Measurements from ENCODE around the gene EZH1. TPM values are rescaled to one million over a fixed set of nuclear protein-coding genes. Genes with fewer than 3 reads are reported as not detected.
A peak's percentile ranks its signal among the peaks of the same experiment; 100 is the strongest.

EZH1 gene
- 9.8 and 11.3 TPM in 2 replicates for total RNA-seq

DNA sequence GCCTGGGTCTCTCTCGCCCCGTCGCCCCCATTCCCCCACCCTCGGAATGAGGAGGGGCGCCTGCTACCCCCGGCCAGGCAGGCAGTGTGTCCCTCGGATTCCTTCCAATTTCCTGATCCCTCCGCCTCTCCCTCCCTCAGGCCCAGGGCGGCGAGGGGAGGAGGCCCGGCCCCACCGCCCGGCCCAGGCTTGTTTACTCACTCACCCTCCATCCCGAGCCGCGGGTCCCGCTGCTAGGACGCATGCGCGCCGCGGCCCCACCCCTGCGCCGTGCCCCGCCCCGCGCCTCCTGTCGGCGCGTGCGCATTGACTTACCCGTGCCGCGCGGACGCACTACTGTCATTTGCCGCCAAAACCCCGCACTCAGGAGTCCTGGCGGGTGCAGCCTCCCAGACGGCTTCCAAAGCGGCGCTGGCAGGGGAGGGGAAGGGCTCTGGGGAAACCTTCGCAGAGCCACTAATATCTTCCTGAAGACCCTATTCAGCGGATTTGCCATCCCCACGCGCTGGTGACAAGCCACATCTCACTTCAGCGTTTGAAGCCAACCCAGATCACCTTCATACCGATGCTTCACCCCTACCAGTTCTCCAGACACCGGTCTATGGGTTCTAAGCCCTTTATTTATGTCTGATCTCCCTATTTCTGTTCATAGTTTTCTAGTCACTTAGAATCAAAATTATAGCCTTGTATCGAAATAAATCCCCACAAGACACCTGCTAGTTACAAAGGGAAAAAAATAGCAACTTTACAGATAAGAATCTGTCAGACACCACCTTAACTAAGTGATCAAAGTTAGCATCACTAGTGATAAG lies at the start of gene EZH1:
TSS of gene EZH1 (minus strand) at position 235 of the 812 bp plus-strand sequence. CDS start 16,099 bp downstream, outside the sequence.
- DNase-seq (ENCODE audit: low read depth in 2 of 2) = peak; percentile 72 to 92

DNA sequence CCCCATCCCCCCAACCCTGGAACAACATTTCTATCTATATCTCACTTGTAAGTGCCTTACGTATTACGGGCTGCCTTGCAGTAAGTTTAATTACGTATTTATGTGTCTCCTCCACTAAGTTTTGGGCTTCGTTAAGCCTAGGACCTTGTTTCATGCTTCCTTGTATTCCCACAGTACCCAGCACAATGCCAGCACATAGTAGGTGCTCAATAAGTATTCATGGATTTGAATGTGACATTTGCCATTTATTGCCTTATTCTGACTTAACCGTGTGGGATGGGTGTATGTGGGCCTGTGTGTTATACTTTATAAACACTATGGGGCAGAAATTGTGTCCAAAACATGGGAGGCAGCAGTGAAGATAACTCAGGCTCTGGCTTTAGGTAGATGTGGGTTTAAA lies 47.7 kb upstream of the EZH1 start:
- DNase-seq (ENCODE audit: low read depth in 2 of 2) = no peak

DNA sequence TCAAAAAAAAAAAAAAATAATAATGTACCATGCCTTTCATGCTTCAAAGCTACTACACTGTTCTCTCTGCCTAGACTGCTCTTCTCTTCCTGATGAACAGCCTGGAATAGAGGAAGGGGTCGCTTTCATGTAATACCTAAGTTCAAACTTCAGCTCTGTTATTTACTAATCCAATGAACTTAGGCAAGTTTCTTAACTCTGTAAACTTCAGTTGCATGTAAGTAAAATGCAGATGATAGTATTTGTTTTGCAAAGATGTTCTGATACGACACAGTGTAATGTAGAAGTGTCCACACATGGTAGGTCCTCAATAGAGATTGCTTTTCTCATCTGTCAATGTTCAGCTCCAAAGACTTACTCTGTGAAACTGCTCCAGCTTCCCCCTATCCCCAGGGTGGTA lies 47.1 kb upstream of the EZH1 start:
- no peak for DNase-seq (ENCODE audit: low read depth in 2 of 2)

DNA sequence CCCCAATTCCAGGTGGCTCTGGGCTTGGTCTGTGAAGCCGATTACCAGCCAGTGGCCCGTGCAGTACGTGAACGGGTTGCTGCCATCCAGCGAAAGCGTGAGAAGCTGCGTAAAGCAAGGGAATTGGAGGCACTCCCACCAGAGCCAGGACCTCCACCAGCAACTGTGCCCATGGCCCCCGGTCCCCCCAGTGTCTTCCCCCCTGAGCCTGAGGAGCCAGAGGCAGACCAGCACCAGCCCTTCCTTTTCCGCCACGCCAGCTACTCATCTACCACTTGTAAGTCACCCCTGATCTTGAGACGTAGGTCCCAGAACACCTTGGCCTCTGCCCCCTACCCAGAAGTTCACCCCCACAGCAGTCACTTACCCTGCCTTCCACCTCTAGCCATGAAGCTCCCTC lies 42.4 kb upstream of the EZH1 start:
- DNase-seq (ENCODE audit: low read depth in 2 of 2) = no peak

DNA sequence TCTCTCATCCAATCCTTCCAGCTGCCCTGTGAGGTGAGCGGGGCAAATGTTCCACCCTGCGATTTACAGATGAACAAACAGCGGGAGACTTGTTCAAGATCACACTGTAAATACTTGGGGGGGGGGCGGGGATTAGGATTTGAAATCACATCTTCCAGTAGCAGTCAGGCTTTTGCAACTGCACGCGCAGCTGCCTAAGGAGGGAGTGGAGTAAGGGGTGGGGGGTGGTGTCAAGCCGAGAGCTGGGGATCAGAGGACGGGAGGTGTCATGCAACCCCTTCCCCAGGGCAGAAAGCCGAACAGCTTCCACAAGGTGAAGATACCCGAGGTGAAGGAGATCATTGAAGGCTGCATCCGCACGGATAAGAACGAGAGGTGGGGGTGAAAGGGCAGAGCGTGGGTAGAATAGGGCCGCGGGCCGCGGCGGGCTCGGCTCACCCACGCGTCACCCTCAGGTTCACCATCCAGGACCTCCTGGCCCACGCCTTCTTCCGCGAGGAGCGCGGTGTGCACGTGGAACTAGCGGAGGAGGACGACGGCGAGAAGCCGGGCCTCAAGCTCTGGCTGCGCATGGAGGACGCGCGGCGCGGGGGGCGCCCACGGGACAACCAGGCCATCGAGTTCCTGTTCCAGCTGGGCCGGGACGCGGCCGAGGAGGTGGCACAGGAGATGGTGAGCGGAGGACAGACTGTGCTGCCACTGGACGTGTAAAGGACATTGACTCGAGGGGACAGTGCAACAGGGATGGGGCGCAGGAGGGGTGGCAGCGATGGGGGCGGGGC lies 40.2 kb upstream of the EZH1 start:
- DNase-seq (ENCODE audit: low read depth in 2 of 2) = no peak

DNA sequence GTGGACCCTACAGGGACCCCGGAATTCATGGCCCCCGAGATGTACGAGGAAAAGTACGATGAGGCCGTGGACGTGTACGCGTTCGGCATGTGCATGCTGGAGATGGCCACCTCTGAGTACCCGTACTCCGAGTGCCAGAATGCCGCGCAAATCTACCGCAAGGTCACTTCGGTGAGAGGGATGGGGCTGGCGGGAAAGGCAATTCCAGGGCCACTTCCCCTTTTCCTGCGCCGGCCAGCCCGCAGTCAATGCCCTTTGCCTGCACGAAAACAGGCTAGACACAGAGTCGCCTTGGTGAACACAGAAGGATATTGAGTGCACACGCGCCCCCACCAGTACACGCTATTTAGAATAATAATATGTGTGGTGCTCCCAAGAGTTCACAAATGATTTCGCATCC lies 39.6 kb upstream of the EZH1 start:
- DNase-seq (ENCODE audit: low read depth in 2 of 2) = peak in 1 of 2 donors; percentile 43

DNA sequence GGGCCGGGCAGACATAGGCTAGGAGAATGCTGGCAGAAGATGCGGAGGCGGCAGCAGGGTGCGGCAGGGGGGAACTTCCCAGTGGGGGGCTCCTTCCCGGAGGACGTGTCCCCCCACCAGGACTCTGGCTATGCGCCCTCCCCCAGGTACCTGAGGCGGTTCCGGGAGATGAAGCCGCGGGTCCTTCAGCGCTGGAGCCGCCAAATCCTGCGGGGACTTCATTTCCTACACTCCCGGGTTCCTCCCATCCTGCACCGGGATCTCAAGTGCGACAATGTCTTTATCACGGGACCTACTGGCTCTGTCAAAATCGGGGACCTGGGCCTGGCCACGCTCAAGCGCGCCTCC lies 38.9 kb upstream of the EZH1 start:
- no peak for DNase-seq (ENCODE audit: low read depth in 2 of 2)

DNA sequence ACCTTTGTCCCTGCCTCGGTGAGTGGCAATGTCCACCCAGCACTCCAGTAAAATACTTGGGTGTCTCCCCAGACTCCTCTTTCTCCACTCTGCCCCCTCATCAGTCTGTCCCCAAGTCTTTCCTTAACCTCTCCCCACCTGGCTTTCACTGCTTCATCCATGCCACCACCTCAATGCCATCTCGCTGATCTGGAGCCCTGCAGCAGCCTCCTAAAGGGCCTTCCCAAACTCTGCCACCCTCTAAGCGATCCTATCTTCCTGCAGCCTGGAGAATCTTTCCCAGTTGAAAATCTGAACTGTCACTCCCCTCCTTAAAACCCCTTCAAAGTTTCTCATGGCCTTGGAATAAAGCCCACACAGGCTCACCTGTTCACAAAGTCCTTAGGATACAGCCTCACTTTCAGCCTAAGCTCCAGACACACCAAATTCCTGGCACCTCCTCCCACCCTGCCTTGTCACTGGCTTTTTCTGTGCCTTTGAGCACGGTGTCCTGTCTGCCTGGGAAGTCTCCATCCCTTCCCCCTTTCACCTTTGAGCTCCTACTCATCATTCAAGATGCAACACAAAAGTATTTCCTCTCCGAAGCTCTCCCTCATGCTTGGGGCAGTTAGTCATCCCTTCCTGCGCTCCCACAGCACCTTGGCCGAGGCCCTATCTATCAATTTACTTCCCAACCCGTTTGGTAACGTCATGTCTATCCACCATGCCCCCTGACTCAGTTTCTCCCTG lies 38.4 kb upstream of the EZH1 start:
- peak in 1 of 2 donors; percentile 73 for DNase-seq (ENCODE audit: low read depth in 2 of 2)

DNA sequence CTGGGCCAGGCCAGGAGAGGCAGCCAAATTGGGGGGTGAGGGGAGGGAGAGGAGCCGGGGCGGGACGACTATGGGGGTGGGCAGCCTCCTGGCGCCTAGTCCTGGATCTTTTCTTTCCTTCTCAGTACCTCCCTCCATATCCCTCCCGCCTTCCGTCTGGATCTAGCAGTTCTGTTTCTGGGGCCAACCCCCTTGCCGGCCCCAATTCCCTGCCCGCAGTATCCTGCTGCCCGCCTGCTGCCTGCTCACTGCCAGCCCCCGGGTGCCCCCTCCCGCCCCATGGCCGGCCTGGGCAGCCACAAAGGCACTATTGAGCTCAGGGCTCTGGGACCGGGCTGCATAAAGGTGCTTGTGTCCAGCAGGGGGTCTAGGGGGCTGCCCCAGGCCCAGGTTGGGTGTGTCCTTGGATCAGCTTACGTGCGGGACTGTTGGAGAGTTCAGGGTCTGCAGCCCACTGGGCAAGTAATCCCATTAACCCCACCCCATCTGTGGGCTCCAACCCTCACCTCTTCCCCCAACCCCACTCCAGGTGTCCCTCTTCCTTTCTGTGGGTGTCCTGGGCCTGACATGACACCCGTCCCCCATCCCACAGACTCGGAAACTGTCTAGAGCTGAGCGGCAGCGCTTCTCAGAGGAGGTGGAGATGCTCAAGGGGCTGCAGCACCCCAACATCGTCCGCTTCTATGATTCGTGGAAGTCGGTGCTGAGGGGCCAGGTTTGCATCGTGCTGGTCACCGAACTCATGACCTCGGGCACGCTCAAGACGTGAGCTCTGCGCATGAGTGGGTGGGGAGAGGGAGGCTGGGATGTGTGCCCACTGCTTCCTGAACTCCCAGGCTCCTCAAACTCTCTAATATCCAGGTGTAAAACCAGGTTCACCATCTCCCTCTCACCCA lies 37.6 kb upstream of the EZH1 start:
- DNase-seq (ENCODE audit: low read depth in 2 of 2) = peak in 1 of 2 donors; percentile 9

DNA sequence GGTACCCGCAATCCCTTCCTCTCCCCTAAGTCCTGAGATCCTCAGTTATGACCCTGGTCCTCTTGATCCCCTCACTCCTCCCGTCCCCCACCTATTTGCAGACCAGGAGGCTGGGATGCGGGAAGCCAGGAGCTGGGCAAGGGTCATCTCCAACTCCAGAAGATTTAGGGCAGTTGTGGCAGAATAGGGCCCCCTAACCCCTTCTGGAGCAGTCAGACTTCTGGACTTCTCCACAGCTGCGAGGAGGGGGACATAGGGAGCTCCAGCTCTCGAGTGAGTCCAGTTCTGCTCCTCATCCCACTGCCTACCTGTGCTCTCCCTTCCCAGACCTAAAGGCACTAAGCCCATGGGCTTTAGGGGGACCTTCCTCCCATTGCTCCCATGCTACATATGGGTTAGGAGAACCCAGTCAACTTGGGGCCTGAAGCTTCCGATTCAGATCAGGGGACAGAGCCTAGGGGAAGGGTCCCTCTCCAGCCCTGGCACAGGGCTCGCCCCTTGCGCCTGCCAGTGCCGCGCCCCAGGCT lies 36.9 kb upstream of the EZH1 start:
- peak in 1 of 2 donors; percentile 7 for DNase-seq (ENCODE audit: low read depth in 2 of 2)

DNA sequence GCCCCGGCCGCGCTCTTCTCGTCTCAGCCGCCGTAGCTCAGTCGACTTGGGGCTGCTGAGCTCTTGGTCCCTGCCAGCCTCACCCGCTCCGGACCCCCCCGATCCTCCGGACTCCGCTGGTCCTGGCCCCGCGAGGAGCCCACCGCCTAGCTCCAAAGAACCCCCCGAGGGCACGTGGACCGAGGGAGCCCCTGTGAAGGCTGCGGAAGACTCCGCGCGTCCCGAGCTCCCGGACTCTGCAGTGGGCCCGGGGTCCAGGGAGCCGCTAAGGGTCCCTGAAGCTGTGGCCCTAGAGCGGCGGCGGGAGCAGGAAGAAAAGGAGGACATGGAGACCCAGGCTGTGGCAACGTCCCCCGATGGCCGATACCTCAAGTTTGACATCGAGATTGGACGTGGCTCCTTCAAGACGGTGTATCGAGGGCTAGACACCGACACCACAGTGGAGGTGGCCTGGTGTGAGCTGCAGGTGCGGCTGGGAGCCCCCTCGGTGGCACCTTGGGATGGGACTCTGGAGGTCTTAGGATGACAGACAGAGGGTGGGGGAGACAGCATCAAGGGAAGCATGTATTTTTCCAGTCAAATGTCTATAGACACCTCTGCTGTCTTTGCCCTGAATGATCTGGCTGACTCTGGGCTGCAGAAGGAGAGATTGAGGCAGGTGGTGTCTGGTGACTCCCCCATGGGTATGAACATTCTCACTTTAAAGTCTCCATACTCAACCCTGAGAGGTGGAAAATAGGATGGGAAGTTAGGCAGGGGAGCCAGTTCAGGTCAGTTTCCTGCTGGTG lies 36.2 kb upstream of the EZH1 start:
- DNase-seq (ENCODE audit: low read depth in 2 of 2) = no peak

DNA sequence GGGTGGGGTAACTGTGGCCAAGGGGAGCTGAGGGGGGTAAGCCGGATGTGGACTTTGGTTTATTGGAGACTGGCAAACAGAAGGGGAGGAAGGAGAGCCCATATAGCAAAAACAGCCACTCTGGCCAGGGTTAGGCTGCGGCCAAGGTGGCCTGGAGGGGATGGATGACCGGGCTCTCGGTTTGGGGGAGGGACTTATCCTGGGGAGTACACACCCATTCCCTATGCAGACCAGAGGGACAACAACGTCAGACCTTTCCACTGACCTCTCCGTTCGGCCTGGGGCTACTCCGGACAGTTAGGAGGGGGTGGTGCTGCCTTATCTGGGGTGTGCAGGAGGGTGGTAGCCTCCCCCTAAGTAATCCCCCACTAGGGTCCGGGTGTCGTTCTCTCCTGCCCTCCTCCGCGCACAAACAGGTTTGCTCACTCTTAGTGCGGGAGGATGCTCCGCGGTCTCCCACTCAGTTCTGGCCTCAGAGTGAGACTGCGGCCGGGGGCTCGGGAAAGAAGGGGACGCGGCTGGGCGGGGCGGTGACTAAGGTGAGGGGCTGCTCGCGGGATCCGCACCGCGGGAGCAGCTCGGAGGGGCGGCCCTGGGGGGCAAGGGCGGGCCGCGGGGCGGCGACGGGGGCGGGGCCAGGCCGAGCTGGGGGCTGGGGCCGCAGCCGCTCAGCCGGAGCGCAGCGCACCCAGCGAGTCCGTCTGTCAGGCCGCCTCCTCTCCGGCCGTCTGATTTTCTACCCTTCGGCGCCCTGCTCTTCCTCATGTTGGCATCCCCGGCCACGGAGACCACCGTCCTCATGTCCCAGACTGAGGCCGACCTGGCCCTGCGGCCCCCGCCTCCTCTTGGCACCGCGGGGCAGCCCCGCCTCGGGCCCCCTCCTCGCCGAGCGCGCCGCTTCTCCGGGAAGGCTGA lies 35.4 kb upstream of the EZH1 start, which contains the start of gene WNK4:
TSS of gene WNK4 (plus strand) at position 675 of the 915 bp plus-strand sequence. CDS start at position 764, 89 bp downstream.
- DNase-seq (ENCODE audit: low read depth in 2 of 2) = peak in 1 of 2 donors; percentile 61

DNA sequence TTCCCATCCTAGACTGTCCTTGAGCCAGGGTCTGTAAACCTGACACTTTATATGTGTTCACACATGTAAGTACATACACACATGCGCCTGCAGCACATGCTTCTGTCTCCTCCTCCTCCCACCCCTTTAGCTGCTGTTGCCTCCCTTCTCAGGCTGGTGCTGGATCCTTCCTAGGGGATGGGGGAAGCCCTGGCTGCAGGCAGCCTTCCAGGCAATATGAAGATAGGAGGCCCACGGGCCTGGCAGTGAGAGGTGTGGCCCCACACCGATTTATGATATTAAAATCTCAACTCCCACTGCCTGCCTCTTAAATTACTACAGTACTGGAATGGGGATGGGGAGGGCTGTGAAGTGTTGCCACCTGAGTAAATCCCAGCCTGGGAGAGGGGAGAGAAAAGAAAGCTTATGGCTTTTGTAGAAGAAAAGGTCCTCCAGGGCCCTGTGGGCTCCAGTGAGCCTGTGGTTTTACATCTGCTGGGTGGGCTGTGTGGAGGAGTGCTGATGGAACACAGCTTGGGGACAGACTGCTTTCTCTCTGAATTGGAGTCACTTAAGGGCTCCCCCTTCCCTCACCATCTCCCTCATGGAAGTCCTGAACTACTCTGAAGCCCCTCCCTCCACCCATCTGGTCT lies 34.6 kb upstream of the EZH1 start:
- DNase-seq (ENCODE audit: low read depth in 2 of 2) = no peak

DNA sequence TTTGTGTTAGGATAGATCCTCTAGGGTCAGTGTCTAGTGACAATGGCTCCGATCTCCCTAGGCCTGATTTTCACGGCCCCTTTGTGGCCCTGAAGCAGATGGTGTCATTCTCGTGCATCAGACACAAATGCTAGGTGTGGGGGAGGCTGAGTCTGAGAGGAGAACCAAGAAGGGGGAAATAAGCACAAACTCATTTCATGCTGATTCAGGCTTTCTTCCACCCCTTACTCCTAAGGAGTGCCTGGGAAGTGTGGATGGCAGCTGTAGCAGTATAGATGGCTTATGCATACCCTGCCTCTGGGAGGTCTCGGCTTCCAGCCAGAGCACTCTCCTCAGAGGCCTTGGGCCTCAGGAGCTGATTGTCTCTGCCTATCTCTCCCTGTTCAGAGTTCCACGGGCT lies 33.7 kb upstream of the EZH1 start:
- DNase-seq (ENCODE audit: low read depth in 2 of 2) = no peak

DNA sequence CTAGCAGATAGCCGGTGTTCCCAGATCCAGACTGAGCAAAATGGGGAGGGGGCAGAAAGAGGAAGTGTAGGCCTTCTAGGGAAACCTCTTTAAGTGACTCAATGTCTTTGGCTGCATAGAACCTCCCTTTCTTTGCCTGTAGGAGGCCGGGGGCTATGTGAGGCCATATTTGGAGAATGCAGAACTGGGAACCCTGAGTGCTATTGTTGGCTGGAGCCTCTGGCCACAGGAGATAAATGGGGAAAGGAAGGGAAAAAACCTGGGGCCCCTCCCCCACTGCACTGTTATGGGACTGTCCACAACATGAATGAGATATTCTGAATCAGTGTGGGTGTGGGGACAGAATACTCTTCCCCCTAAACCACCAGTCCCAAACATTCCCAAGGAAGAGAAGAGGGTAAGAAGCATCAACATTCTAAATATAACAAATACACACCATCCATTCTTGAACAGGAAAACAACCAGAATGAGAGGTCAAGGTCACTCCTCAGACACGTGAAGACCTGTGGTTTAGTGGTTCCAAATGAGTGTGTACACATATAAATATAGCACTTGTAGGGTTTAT lies 30.8 kb upstream of the EZH1 start:
- peak in 1 of 2 donors; percentile 74 for DNase-seq (ENCODE audit: low read depth in 2 of 2)

DNA sequence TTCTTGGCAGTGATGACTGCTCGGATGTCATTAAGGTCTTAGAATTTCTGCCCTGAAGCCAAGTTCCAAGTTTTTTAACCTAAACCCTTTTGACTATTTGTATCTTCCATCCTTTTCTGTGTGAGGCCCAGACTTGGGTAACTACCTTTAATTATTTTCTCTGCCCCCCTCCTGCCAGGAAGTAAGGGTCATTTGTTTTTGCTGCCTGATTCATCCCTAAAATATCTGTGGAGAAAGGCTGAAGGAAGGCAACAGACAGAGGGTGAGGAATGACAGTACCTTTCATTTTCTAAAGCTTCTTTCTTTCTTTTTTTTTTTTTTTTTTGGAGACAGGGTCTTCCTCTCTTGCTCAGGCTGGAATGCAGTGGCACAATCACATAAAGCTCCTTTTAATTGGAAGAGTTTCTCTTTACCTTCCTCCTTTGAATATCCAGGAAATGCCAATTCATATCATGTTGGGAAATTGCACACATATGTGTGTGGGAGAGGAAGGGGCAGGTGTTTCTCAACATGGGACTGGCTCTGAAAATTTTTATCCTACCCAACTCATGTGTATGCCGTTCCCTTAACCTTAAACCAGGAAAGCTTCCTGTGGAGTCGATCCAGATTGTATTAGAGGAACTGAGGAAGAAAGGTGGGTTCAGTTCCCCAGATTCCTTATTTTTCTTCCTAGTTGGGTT lies 29.4 kb upstream of the EZH1 start:
- peak; percentile 48 to 62 for DNase-seq (ENCODE audit: low read depth in 2 of 2)

DNA sequence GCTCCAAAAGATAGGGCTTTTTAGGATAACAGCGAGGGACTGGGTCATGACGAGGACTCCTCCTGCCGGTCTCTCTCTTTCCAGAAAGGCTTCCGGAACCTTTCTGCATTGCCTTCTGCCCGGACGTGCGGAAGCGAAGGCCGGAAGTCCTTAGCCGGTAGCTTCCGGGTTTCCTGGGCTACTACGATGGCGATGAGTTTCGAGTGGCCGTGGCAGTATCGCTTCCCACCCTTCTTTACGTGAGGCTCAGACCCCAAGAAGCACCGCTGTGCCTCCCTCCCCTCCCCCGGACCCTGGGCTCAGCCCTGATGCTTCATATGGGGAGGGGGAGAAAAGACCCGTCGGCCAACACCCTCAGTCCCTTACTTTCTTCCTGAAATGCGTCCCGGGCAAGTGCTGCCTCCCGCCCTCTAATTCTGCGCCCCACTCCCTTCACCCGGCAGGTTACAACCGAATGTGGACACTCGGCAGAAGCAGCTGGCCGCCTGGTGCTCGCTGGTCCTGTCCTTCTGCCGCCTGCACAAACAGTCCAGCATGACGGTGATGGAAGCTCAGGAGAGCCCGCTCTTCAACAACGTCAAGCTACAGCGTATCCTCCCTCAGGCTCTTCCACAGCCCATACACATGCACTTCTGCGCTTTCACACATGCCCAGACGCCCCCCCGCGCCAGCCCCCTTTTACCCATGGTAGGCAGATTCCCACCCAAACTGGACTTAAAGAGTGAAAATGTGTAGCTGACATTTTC lies 28.6 kb upstream of the EZH1 start, which contains the start of gene VPS25:
TSS of gene VPS25 (plus strand) at position 160 of the 746 bp plus-strand sequence. CDS start at position 187, 27 bp downstream.
- DNase-seq (ENCODE audit: low read depth in 2 of 2) = peak; percentile 52 to 64
